ENCODE measurements around the gene CSK.
A peak's percentile ranks its signal among the peaks of the same experiment; 100 is the strongest.

Gene CSK

DNA sequence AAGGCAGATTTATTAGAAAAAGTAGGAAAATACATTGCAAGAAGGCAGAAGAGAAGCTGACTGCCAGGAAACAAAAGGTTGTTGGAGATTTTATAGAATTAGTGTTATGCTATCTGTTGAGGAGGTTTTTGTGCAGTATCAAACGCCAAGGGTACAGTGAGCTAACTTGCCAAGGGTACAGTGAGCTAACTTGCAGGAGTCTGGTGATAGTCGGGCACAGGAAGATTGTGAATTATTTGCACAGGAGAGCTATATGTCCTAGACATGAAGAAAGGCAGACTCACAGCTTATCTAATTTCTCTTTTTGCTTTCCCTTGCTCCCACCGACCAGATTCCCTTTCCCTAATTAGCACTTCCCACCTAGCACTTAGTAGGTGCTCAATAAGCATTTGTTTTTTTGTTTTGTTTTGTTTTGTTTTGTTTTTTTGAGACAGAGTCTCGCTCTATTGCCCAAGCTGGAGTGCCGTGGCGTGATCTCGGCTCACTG, 2.7 kb upstream of the CSK start:
- Histone ChIP-seq H3K4me3 (ENCODE audit: low read depth in 1 of 2, low read length in 2 of 2) (no peak overlapping the region), H4K20me1 (ENCODE audit: insufficient read depth, low read length) (peaks cover 24% of the 10 kb centered on the region), H3K36me3 (ENCODE audit: insufficient read depth, low read length) (peaks cover 5% of the 10 kb centered on the region; the same call in 1 of the 2 replicates), H3K9ac (ENCODE audit: low read depth, low read length) (no peak overlapping the region), H3K27ac (ENCODE audit: low read length) (peak overlapping the region; percentile 95; the same call in 1 of the 2 replicates), H2AFZ (ENCODE audit: low read depth, low read length) (no peak overlapping the region), H3K4me2 (ENCODE audit: insufficient read depth, low read length) (no peak overlapping the region), H3K79me2 (ENCODE audit: insufficient read depth, low read length) (peaks cover 27% of the 10 kb centered on the region), H3K9me3 (ENCODE audit: insufficient read depth, low read length, severe bottlenecking) (no peaks in the 10 kb centered on the region), H3K27me3 (ENCODE audit: insufficient read depth, low read length, poor library complexity) (no peaks in the 10 kb centered on the region), H3K4me1 (ENCODE audit: insufficient read depth, low read length) (peaks cover 77% of the 10 kb centered on the region)
- ATAC-seq (ENCODE audit: insufficient read depth, low read depth) (no peak), DNase-seq (no peak)
- TF ChIP-seq, protein P1, sequence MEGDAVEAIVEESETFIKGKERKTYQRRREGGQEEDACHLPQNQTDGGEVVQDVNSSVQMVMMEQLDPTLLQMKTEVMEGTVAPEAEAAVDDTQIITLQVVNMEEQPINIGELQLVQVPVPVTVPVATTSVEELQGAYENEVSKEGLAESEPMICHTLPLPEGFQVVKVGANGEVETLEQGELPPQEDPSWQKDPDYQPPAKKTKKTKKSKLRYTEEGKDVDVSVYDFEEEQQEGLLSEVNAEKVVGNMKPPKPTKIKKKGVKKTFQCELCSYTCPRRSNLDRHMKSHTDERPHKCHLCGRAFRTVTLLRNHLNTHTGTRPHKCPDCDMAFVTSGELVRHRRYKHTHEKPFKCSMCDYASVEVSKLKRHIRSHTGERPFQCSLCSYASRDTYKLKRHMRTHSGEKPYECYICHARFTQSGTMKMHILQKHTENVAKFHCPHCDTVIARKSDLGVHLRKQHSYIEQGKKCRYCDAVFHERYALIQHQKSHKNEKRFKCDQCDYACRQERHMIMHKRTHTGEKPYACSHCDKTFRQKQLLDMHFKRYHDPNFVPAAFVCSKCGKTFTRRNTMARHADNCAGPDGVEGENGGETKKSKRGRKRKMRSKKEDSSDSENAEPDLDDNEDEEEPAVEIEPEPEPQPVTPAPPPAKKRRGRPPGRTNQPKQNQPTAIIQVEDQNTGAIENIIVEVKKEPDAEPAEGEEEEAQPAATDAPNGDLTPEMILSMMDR (IDR thresholded peaks at IDR 0.05; ENCODE audit: borderline replicate concordance, extremely low read depth, low read length, poor library complexity, severe bottlenecking) = no peak
- TF ChIP-seq EZH2 (IDR thresholded peaks at IDR 0.05; ENCODE audit: borderline replicate concordance, low read depth, low read length, severe bottlenecking) = no peak

DNA sequence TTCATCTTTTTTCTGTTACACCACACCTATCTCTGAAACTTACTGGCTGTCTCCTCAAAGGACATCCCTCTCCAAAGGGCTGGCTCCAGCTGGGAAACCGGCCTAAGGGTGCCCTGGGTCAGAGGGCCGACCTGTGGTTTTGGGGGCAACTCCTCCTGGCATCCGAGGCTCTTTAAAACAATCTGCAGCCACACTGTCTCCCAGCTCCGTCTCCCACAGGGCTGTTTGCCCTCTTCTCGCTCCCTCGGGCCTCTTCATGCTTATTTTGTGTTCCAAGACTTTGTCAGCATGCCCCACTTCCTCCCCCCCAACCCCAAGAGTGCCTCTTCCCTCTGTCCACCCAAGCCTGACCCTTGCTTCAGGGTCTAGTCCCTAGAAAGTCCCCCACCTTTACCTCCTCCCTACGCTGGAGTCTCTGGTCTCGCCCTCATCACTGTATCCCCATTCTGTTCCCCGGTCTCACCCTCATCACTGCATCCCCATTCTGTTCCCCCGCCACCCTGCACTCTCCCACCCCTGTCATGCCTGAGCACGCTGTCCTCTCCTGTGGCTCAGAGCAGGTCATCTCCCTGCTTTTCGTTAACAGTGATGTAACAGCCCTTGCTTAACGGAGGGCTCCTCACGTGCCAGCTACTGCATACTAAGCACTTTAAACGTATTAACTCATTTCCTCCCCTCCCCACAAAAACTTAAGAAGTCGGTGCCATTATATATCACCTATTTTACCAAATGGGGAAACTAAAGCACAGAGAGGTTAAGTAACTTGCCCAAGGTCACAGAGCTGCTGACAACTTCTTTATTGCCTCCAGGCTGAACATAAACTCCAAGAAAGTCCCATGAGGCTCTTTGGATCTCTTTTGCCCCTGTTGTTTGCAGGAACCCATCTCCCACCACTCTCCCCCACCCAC, 1.1 kb upstream of the CSK start:
- no peaks in the 10 kb centered on the region for H3K27me3 ChIP-seq (ENCODE audit: insufficient read depth, low read length, poor library complexity)
- no peak for TF ChIP-seq EZH2 (IDR thresholded peaks at IDR 0.05; ENCODE audit: borderline replicate concordance, low read depth, low read length, severe bottlenecking)
- TF ChIP-seq, protein P1 (IDR thresholded peaks at IDR 0.05; ENCODE audit: borderline replicate concordance, extremely low read depth, low read length, poor library complexity, severe bottlenecking) = no peak
- ATAC-seq (ENCODE audit: insufficient read depth, low read depth) (0 out of 3 replicates have a peak, but pooled peaks have one; percentile 10), DNase-seq (peak; percentile 39)
- peaks cover 90% of the 10 kb centered on the region for H3K4me1 ChIP-seq (ENCODE audit: insufficient read depth, low read length)
- H3K4me2 ChIP-seq (ENCODE audit: insufficient read depth, low read length) = peak overlapping the region; percentile 93
- peaks cover 15% of the 10 kb centered on the region for H3K36me3 ChIP-seq (ENCODE audit: insufficient read depth, low read length)
- peaks cover 43% of the 10 kb centered on the region for H3K79me2 ChIP-seq (ENCODE audit: insufficient read depth, low read length)
- peak overlapping the region; percentile 89 for H3K9ac ChIP-seq (ENCODE audit: low read depth, low read length)
- H3K4me3 ChIP-seq (ENCODE audit: low read depth in 1 of 2, low read length in 2 of 2) = peak overlapping the region in 1 of 2 experiments; percentile 96; a peak in 2 of 4 replicates
- no peaks in the 10 kb centered on the region for H3K9me3 ChIP-seq (ENCODE audit: insufficient read depth, low read length, severe bottlenecking)
- H4K20me1 ChIP-seq (ENCODE audit: insufficient read depth, low read length) = peaks cover 39% of the 10 kb centered on the region
- H3K27ac ChIP-seq (ENCODE audit: low read length) = peak overlapping the region; percentile 73
- peak overlapping the region; percentile 42; the same call in 1 of the 2 replicates for H2AFZ ChIP-seq (ENCODE audit: low read depth, low read length)

DNA sequence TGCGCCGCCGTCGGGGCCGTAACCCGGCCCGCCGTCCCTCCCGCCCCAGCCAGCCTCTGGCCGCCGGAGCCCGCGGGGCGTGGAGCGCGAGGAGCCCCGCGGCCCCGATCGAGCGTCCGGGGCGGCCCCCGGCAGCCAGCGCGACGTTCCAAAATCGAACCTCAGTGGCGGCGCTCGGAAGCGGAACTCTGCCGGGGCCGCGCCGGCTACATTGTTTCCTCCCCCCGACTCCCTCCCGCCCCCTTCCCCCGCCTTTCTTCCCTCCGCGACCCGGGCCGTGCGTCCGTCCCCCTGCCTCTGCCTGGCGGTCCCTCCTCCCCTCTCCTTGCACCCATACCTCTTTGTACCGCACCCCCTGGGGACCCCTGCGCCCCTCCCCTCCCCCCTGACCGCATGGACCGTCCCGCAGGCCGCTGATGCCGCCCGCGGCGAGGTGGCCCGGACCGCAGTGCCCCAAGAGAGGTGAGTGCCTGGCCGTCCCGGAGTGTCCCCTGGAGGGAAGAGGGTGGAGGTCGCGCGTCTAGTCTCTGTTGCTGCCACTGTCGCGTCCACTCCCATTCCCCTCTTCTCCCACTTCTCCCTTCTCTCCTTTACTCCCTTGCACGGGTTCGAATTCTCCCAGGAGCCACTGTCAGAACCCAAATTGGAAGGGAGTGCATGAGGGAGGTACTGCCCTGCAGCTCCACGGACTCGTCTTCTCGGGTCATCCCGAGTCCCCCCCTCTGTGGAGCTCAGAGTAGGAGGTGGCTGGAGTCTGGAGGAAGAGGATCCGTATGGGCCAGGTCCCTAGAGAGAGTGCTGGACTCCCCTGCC, 585 bp downstream of the CSK start:
- TF ChIP-seq, protein P1 (IDR thresholded peaks at IDR 0.05; ENCODE audit: borderline replicate concordance, extremely low read depth, low read length, poor library complexity, severe bottlenecking) = no peak
- no peak for TF ChIP-seq EZH2 (IDR thresholded peaks at IDR 0.05; ENCODE audit: borderline replicate concordance, low read depth, low read length, severe bottlenecking)
- no peaks in the 10 kb centered on the region for H3K9me3 ChIP-seq (ENCODE audit: insufficient read depth, low read length, severe bottlenecking)
- H3K4me1 ChIP-seq (ENCODE audit: insufficient read depth, low read length) = peaks cover 91% of the 10 kb centered on the region
- peaks cover 56% of the 10 kb centered on the region for H3K79me2 ChIP-seq (ENCODE audit: insufficient read depth, low read length)
- DNase-seq (peak; percentile 60), ATAC-seq (ENCODE audit: insufficient read depth, low read depth) (no peak)
- peaks cover 53% of the 10 kb centered on the region for H4K20me1 ChIP-seq (ENCODE audit: insufficient read depth, low read length)
- H3K27me3 ChIP-seq (ENCODE audit: insufficient read depth, low read length, poor library complexity) = no peaks in the 10 kb centered on the region
- peak overlapping the region; percentile 86 to 96; a peak in 3 of 4 replicates for H3K4me3 ChIP-seq (ENCODE audit: low read depth in 1 of 2, low read length in 2 of 2)
- H3K36me3 ChIP-seq (ENCODE audit: insufficient read depth, low read length) = peaks cover 18% of the 10 kb centered on the region
- H3K4me2 ChIP-seq (ENCODE audit: insufficient read depth, low read length) = peak overlapping the region; percentile 97
- peak overlapping the region; percentile 68 for H2AFZ ChIP-seq (ENCODE audit: low read depth, low read length)
- H3K9ac ChIP-seq (ENCODE audit: low read depth, low read length) = peak overlapping the region; percentile 89
- H3K27ac ChIP-seq (ENCODE audit: low read length) = peak overlapping the region; percentile 88

Data from DND-41 (cell line).